Measurements from ENCODE around the gene CNTN4. TPM values are rescaled to one million over a fixed set of nuclear protein-coding genes. Genes with fewer than 3 reads are reported as not detected.

CNTN4 gene
- total RNA-seq, 2 donors from 2014 or later, result not detected

DNA sequence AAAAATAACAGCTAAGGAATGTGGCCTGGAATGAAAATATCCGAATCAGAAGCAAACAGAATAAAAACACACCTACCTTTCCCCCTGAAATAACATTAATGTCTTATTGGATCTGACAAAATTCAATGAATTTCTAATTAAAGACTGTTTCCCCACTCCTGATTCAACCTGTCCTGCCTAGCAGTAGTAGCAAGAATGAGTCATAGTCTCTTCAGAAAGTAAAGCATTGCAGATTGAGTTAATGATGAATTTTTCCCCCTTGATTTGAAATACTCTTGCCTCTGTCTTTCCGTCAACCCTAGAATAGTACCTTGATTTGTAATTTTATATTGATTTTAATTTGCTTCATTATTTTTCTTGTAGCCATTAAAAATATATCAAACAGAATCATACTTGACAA lies 212.4 kb downstream of the CNTN4 start:
- DNase-seq (ENCODE audit: low spot score in 2 of 2) (no peak), ATAC-seq (no peak)
- H3K9me3 Mint-ChIP-seq, result peaks cover 0 to 8% of the 10 kb centered on the region in 2 donors
- H3K27ac Mint-ChIP-seq, result no peak overlapping the region
- no peaks in the 10 kb centered on the region for H3K36me3 Mint-ChIP-seq

DNA sequence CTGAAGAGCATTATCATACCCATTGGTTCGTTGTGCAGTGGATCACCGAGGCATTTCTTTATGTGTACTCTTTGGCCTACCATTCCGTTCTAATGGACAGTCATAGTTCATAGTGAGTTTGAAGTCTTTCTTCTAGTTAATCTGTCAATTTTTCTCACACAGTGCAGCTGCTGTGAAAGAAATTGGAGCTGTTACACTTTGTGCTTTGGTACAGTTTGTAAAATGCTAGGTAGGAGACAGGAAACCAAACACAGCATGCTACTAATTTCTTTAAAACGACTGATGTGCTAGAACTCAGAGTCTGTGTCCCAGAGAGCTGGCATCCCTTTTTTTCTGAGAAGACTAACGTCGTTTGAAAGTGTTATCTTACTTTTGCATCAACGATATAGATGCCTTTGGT lies 218.9 kb downstream of the CNTN4 start:
- no peak for DNase-seq (ENCODE audit: low spot score in 2 of 2)
- no peak for ATAC-seq
- H3K27ac Mint-ChIP-seq, result no peak overlapping the region
- peaks cover 0 to 5% of the 10 kb centered on the region in 2 donors for H3K9me3 Mint-ChIP-seq
- no peaks in the 10 kb centered on the region for H3K36me3 Mint-ChIP-seq

DNA sequence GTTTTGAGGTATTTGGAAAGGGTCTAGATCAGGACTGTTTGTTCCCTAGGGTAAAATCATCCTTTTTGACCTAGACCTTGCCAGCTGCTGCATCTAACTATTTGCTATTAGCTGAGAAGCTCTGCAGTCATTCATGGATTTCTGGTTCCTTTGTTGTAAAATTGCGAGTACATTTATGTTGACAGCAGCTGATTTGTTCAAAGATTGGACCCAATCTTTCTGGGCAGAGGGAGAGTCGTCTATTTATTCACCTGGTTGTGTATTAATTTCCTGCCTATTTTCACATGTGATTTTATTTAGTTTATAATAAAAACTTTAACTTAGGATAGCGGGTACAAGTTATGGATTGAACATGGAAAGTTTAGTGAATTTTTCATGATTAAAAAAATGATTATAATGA lies 236.3 kb downstream of the CNTN4 start:
- H3K27ac Mint-ChIP-seq, result no peak overlapping the region
- no peak for ATAC-seq
- no peaks in the 10 kb centered on the region for H3K9me3 Mint-ChIP-seq
- DNase-seq (ENCODE audit: low spot score in 2 of 2), result no peak
- H3K36me3 Mint-ChIP-seq, result no peaks in the 10 kb centered on the region

- DNase-seq (ENCODE audit: low spot score in 2 of 2), result no peak
Observed at GRCh38 chr3:2343031-2343682, 244.5 kb downstream of the CNTN4 start.

DNA sequence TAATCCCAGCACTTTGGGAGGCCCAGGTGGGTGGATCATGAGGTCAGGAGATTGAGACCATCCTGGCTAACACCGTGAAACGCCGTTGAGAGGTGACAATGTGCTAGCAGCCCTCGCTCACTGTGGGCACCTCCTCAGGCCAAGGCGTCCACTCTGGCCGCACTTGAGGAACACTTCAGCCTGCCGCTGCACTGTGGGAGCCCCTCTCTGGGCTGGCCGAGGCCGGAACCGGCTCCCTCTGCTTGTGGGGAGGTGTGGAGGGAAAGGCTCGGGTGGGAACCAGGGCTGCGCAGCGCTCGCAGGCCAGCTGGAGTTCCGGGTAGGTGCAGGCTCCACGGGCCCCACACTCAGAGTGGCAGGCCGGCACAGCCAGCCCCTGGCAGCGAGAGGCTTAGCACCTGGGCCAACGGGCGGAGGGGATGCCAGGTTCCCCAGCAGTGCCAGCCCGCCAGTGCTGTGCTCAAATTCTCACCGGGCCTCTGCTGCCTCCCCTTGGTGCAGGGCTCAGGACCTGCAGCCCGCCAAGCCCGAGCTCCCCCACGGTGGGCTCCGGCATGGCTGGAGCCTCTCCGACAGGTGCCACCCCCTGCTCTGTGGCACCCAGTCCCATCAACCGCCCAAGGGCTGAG lies 253.6 kb downstream of the CNTN4 start:
- no peak for ATAC-seq
- no peak overlapping the region for H3K27ac Mint-ChIP-seq
- H3K9me3 Mint-ChIP-seq, result no peaks in the 10 kb centered on the region

More at GRCh38 chr3:2343031-2343682, 244.5 kb downstream of the CNTN4 start:
- ATAC-seq, result no peak
- no peak overlapping the region for H3K27ac Mint-ChIP-seq
- H3K9me3 Mint-ChIP-seq, result no peaks in the 10 kb centered on the region
- H3K36me3 Mint-ChIP-seq, result no peaks in the 10 kb centered on the region

DNA sequence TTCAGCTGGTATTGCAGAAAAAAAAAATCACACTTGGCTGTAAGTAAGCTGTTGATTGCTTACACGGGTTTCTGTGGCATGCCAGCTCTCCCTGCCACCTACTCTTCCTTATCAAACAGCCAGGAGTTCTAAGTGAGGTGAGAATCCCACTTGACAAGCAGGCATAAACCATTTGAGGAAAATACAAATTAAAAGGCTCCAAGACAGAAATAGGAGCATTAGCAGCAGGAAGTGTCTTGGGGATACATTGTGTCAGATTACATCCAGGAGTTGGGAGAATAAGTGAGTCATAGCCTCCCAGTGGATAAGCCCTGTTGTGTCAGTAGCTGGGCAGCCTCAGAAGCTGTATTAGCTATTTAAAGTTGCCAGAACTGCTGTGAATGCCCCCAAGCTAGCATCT lies 256.0 kb downstream of the CNTN4 start:
- Mint-ChIP-seq H3K36me3 (peaks cover 0 to 4% of the 10 kb centered on the region in 2 donors), H3K27ac (no peak overlapping the region), H3K9me3 (no peaks in the 10 kb centered on the region)
- DNase-seq (ENCODE audit: low spot score in 2 of 2) (no peak), ATAC-seq (no peak)

More for the DNA sequence above, 253.6 kb downstream of the CNTN4 start:
- no peak for DNase-seq (ENCODE audit: low spot score in 2 of 2)
- peaks cover 0 to 4% of the 10 kb centered on the region in 2 donors for H3K36me3 Mint-ChIP-seq

GRCh38 chr3:2356298-2356950 lies 257.8 kb downstream of the CNTN4 start:
- H3K36me3 Mint-ChIP-seq, result no peaks in the 10 kb centered on the region
- ATAC-seq (no peak), DNase-seq (ENCODE audit: low spot score in 2 of 2) (no peak)
- no peaks in the 10 kb centered on the region for H3K9me3 Mint-ChIP-seq
- H3K27ac Mint-ChIP-seq, result no peak overlapping the region

DNA sequence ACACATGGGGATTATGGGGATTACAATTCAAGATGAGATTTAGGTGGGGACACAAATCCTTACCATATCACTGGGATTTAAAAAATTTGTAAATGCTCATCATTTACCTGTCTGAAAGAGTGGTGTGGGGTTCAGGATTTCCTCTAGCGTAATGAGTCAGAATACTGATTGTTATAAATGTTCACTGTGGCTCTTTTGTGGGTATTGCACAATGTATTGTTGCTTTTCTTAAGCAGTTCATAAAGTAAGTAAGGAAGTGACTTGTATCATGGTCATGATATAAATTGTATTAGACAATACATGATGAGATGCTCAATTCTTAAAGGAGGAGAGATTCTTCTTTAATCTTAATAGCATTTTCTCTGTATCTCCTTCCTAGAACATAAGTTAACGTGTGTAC lies 262.1 kb downstream of the CNTN4 start:
- Mint-ChIP-seq H3K27ac (no peak overlapping the region), H3K9me3 (no peaks in the 10 kb centered on the region), H3K36me3 (no peaks in the 10 kb centered on the region)
- DNase-seq (ENCODE audit: low spot score in 2 of 2), result no peak
- ATAC-seq, result no peak

DNA sequence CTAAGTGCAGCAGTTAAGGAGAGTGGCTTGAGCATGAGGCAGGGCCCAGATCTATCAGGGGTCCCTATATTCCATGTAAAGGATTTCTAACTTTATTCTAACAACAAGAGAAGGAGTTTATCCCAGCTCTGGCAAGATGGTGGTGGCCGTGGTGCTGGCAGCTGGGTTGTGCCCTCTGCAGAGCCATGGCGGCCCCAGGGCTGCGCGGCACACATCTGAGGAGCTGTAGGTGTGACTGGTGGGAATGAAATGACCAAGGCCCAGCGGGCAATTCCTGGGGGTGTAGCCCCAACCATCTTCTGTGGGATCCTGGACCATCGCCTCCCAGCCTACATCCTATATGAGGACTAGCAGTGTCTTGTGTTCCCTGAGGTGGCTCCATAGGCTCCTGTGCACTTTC lies 263.5 kb downstream of the CNTN4 start:
- Mint-ChIP-seq H3K36me3 (no peaks in the 10 kb centered on the region), H3K9me3 (no peaks in the 10 kb centered on the region), H3K27ac (no peak overlapping the region)
- ATAC-seq, result no peak
- no peak for DNase-seq (ENCODE audit: low spot score in 2 of 2)

GRCh38 chr3:2363854-2364253 lies 265.2 kb downstream of the CNTN4 start:
- no peak for DNase-seq (ENCODE audit: low spot score in 2 of 2)

DNA sequence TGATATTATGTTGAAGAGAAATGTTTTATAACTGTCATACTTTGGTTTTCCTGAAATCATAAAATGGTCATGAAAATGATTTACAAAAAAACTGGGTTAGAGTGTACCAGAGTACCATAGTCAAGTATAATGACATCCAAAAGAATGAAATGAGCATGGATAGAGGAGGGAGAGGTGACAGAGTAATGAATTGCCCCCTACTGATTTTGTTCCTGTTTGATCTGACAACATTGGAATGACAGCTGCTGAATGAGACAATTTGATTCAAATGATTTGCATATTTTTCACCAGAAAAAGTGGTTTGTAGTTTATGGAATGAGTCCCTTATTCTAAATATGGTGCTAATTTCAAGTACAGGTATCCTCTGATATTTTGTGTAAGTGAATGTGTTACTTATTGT lies 271.7 kb downstream of the CNTN4 start:
- Mint-ChIP-seq H3K36me3 (no peaks in the 10 kb centered on the region), H3K27ac (no peak overlapping the region), H3K9me3 (no peaks in the 10 kb centered on the region)
- no peak for ATAC-seq
- no peak for DNase-seq (ENCODE audit: low spot score in 2 of 2)

More at GRCh38 chr3:2363854-2364253, 265.2 kb downstream of the CNTN4 start:
- Mint-ChIP-seq H3K9me3 (no peaks in the 10 kb centered on the region), H3K27ac (no peak overlapping the region), H3K36me3 (no peaks in the 10 kb centered on the region)
- no peak for ATAC-seq

DNA sequence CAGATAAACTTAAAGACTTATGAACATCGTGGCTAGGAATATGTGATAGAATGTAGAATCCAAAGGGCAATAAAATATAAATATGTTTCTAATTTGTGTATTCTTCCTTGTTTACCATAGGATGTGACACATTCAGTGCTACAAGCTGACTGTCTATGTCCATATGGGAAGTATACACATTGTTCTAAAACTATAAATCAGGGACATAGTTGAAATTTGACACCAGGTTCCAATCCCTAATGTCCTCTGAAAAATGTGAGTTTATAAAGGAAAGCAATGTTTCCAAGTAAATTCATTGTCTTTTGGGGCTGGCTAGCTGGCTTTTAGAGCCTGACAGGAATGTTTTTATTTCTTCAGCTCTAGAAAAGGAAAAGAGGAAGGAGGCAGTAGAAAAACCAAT lies 273.6 kb downstream of the CNTN4 start:
- Mint-ChIP-seq H3K27ac (no peak overlapping the region), H3K9me3 (no peaks in the 10 kb centered on the region), H3K36me3 (no peaks in the 10 kb centered on the region)
- ATAC-seq (no peak), DNase-seq (ENCODE audit: low spot score in 2 of 2) (no peak)

DNA sequence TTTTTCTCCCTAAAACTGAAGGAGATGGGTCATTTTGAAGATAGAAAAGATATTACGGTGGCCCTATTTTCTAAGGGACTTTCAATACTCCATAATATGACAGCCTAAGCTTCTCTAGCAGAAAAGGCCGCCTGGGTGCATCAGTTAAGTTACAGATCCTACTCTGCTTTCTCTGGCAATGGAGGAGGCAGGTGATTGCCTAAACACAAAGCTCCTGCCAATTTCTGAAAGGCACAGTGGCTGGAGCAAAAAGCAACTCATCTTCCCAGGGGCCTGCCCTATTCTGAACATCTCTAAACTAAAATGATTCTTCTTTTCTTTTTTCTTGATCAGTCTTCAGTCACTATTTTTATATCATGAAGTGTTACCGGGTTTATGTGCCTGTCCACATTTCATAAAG lies 276.7 kb downstream of the CNTN4 start:
- no peak for ATAC-seq
- Mint-ChIP-seq H3K36me3 (no peaks in the 10 kb centered on the region), H3K9me3 (no peaks in the 10 kb centered on the region), H3K27ac (no peak overlapping the region)
- no peak for DNase-seq (ENCODE audit: low spot score in 2 of 2)

DNA sequence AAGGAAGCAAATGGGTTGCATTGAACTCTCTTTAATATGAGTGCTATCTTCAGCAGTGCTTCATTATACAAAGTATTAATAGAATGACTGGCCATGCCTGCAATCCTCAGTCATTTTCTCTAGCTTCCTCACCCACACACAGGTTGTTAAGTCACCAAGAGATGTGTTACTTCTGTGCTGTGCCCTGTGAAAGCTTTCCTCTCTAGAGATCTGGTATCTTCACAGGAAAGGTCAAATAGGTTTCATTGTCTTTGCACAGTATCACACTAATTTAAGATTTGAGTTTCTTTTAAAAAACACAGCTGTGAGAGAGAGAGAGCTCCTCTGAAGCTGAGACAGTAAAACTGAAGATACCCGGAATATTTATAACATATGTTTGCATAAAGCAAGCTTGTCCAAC lies 278.6 kb downstream of the CNTN4 start:
- H3K27ac Mint-ChIP-seq, result no peak overlapping the region
- no peaks in the 10 kb centered on the region for H3K9me3 Mint-ChIP-seq
- H3K36me3 Mint-ChIP-seq, result no peaks in the 10 kb centered on the region
- ATAC-seq, result no peak
- DNase-seq (ENCODE audit: low spot score in 2 of 2), result no peak

GRCh38 chr3:2390926-2391532 lies 292.4 kb downstream of the CNTN4 start:
- ATAC-seq, result no peak
- no peaks in the 10 kb centered on the region for H3K36me3 Mint-ChIP-seq
- no peak for DNase-seq (ENCODE audit: low spot score in 2 of 2)
- no peaks in the 10 kb centered on the region for H3K9me3 Mint-ChIP-seq
- H3K27ac Mint-ChIP-seq, result no peak overlapping the region

DNA sequence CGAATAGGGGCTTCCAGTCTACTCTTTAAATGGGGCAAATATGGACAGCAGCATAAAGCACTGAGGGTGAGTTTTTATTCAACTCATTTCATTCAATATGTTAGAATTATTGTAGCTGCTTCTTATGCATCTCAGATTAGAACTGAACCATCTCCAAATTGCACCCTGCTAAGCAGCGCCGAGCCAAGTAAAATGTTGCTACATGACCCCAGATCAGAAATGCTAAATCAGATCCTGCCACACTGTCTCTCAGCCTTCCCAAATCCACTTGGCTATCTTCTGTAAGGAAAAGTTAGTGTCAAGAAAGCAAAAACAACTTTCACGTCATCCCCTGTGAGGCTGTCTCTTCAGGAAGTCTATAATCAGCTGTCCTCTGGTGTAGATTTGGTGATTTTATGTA lies 293.2 kb downstream of the CNTN4 start:
- no peaks in the 10 kb centered on the region for H3K9me3 Mint-ChIP-seq

DNA sequence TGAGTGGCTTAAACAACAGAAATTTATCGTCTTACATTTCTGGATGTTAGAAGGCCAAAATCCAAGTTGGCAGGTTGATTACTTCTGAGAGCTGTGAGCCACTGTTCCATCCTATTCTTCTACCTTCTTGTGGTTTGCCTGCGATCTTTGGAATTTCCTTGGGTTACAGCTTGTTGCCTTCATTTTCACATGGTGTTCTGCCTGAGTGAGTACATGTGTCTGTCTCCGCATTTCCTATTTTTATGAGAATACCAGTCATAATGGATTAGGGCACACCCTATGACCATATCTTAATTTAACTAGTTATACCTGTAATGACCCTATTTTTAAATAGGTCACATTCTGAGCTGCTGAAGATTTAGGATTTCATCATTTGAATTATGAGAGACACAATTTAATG lies 294.3 kb downstream of the CNTN4 start:
- no peak for DNase-seq (ENCODE audit: low spot score in 2 of 2)
- ATAC-seq, result no peak
- Mint-ChIP-seq H3K27ac (no peak overlapping the region), H3K9me3 (no peaks in the 10 kb centered on the region), H3K36me3 (no peaks in the 10 kb centered on the region)

More for the DNA sequence above, 293.2 kb downstream of the CNTN4 start:
- ATAC-seq, result no peak
- Mint-ChIP-seq H3K36me3 (no peaks in the 10 kb centered on the region), H3K27ac (no peak overlapping the region)
- no peak for DNase-seq (ENCODE audit: low spot score in 2 of 2)
